GM18508 (cell line): ENCODE measurements around the gene HSPA13.
"Not testable (repeated sequence)": the region's sequence is repeated elsewhere in the genome, so short reads cannot be mapped to it uniquely, and the experiment has no call there.

Source experiments
- ATAC-seq: cut with Tn5 transposase; IDR thresholded peaks from one replicate; pipeline ENCODE4 v1.9.1; 2021; ENCODE audit warnings: moderate number of reproducible peaks; ENCODE audit not compliant: insufficient read depth, unreplicated experiment

HSPA13 gene

GRCh38 chr21:14382835-14383595 is at the start of gene HSPA13:
Gene HSPA13 (minus strand): TSS chr21:14383146. CDS start chr21:14383119, 27 bp downstream.
- ATAC-seq, result peak; percentile 94

GRCh38 chr21:14418920-14419319 is 36.0 kb upstream of the HSPA13 start:
- no peak for ATAC-seq

- ATAC-seq, result no peak
These were observed 32.1 kb upstream of the HSPA13 start for GRCh38 chr21:14414932-14415508.

GRCh38 chr21:14405962-14406361 is 23.0 kb upstream of the HSPA13 start:
- ATAC-seq, result no peak

- no peak for ATAC-seq
These were observed 22.3 kb upstream of the HSPA13 start for GRCh38 chr21:14405225-14405624.

- peak; percentile 55 for ATAC-seq
These were observed 20.9 kb upstream of the HSPA13 start for GRCh38 chr21:14403681-14404318.

- no peak for ATAC-seq
These were observed 18.3 kb upstream of the HSPA13 start for GRCh38 chr21:14401217-14401616.

- no peak for ATAC-seq
These were observed 5.3 kb upstream of the HSPA13 start for GRCh38 chr21:14388282-14388681.

GRCh38 chr21:14384453-14384852 is 1.5 kb upstream of the HSPA13 start:
- ATAC-seq, result no peak

GRCh38 chr21:14383596-14384180 is 742 bp upstream of the HSPA13 start:
- peak; percentile 21 for ATAC-seq

GRCh38 chr21:14382486-14382834 is 486 bp downstream of the HSPA13 start:
- no peak for ATAC-seq

- no peak for ATAC-seq
These were observed 6.1 kb downstream of the HSPA13 start for GRCh38 chr21:14376854-14377253.

- no peak for ATAC-seq
These were observed 15.9 kb downstream of the HSPA13 start for GRCh38 chr21:14366998-14367397.

GRCh38 chr21:14361958-14362357 is 21.0 kb downstream of the HSPA13 start:
- ATAC-seq, result no peak

- ATAC-seq, result no peak
These were observed 24.2 kb downstream of the HSPA13 start for GRCh38 chr21:14358775-14359174.

- no peak for ATAC-seq
These were observed 26.2 kb downstream of the HSPA13 start for GRCh38 chr21:14356746-14357145.

- ATAC-seq, result no peak
These were observed 28.4 kb downstream of the HSPA13 start for GRCh38 chr21:14354515-14354914.

- no peak for ATAC-seq
These were observed 29.2 kb downstream of the HSPA13 start for GRCh38 chr21:14353726-14354125.

GRCh38 chr21:14353231-14353630 is 29.7 kb downstream of the HSPA13 start:
- no peak for ATAC-seq

GRCh38 chr21:14327346-14327745 is 55.6 kb downstream of the HSPA13 start:
- not testable (repeated sequence) for ATAC-seq

- no peak for ATAC-seq
These were observed 57.4 kb downstream of the HSPA13 start for GRCh38 chr21:14325595-14325994.
